Measurements from ENCODE around the gene SLC5A8.
A peak's percentile ranks its signal among the peaks of the same experiment; 100 is the strongest.

SLC5A8 gene

DNA sequence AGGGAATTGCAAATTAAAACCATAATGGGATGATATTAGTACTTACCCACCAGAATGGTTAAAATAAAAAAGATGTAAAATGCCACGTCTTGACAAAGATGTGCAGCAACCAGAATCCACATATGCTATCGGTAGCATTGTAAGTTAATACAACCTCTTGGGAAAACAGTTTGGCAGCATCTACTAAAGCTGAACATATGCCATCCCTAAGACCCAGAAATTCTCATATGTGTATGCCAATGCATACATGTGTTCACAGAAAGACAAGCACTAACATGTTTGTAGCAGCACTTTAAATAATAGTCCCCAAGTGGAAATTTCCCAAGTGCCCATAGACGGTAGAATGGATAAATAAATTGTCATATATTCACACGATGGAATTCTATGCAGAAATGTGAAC is 28.3 kb upstream of the SLC5A8 start:
- TF ChIP-seq, protein P1, sequence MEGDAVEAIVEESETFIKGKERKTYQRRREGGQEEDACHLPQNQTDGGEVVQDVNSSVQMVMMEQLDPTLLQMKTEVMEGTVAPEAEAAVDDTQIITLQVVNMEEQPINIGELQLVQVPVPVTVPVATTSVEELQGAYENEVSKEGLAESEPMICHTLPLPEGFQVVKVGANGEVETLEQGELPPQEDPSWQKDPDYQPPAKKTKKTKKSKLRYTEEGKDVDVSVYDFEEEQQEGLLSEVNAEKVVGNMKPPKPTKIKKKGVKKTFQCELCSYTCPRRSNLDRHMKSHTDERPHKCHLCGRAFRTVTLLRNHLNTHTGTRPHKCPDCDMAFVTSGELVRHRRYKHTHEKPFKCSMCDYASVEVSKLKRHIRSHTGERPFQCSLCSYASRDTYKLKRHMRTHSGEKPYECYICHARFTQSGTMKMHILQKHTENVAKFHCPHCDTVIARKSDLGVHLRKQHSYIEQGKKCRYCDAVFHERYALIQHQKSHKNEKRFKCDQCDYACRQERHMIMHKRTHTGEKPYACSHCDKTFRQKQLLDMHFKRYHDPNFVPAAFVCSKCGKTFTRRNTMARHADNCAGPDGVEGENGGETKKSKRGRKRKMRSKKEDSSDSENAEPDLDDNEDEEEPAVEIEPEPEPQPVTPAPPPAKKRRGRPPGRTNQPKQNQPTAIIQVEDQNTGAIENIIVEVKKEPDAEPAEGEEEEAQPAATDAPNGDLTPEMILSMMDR (IDR thresholded peaks at IDR 0.05; ENCODE audit: insufficient read depth, low read depth, low read length, missing control alignments): no peak
- H3K4me3 ChIP-seq (ENCODE audit: low read length): no peak overlapping the region
- no peak for DNase-seq (ENCODE audit: low read depth)

DNA sequence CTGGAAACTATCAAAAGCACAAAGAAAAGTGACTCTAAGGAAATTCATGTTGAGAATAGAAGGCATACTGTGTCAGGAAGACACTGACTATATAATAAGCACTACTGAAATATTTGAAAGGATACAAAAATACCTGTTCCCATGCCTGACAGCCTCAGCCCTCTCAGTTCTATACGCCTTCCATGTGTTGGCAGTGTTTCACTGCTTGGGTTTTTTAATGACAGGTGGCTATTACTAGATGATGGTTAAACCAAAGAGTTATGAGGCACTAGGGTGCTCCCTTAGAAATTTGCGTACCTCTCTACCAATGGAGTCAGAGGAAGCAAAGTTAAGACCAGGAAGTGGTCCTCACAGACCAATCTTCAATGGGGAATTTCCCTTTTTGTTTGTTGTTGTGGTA is 25.6 kb upstream of the SLC5A8 start:
- TF ChIP-seq, protein P1 (IDR thresholded peaks at IDR 0.05; ENCODE audit: insufficient read depth, low read depth, low read length, missing control alignments): no peak

DNA sequence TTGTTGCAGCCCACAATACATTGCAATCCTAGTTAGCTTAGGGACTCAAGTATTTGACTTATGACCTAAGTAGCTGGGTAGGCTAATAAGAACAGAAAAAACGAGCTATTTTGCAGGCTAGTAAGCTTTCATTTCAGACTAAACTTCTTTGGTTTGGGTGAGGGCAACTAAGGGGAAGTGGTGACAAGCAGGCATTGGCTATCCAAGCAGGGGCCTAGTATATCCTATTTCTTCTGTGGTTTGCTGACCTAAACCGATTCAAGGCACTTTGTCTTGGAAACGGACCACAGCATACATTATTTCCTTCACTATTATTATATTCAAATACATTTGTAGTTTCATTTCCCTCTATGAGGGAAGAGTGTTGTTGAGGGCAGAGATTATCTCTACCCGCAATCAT is 21.6 kb upstream of the SLC5A8 start:
- TF ChIP-seq, protein P1 (IDR thresholded peaks at IDR 0.05; ENCODE audit: insufficient read depth, low read depth, low read length, missing control alignments): no peak
- no peak overlapping the region for H3K4me3 ChIP-seq (ENCODE audit: low read length)
- DNase-seq (ENCODE audit: low read depth): no peak

More for the DNA sequence above, 25.6 kb upstream of the SLC5A8 start:
- H3K4me3 ChIP-seq (ENCODE audit: low read length): no peak overlapping the region
- DNase-seq (ENCODE audit: low read depth): no peak

DNA sequence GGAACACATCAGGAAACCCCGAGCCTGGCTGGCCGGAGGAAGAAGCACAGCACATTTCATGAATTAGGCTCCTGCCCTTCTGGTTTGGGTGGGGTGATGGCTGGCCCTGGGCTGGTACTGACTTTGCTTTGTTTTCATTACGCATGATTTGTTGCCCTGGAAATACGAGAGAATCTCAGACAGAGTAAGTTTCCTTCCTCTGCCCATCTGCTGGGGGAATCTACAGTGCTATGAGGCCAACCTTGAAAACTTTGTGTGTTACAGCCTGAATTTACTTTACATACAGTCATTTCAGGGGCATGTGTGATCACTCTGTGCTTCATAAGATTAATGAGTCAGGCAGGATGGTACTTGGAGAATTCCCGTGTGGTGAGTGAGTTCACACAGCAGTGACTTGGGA is 20.5 kb upstream of the SLC5A8 start:
- no peak overlapping the region for H3K4me3 ChIP-seq (ENCODE audit: low read length)
- TF ChIP-seq, protein P1 (IDR thresholded peaks at IDR 0.05; ENCODE audit: insufficient read depth, low read depth, low read length, missing control alignments): no peak
- peak; percentile 90 for DNase-seq (ENCODE audit: low read depth)

DNA sequence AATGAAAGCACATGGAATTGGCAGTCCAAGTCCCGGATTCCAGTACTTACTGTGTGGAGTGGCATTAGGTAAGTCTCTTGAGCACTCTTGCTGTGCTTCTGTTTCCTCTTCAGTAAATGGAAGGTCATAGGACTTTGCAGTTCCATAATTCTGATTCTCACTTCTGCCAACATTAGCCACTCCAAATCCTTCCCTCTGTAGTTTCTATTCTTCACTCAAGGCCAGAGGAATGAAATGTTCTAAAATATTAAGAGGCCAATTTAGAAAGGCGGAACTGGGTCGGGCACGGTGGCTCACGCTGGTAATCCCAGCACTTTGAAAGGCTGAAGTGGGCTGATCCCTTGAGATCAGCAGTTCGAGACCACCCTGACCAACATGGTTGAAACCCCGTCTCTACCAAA is 19.8 kb upstream of the SLC5A8 start:
- TF ChIP-seq, protein P1 (IDR thresholded peaks at IDR 0.05; ENCODE audit: insufficient read depth, low read depth, low read length, missing control alignments): no peak
- DNase-seq (ENCODE audit: low read depth): no peak
- H3K4me3 ChIP-seq (ENCODE audit: low read length): no peak overlapping the region

DNA sequence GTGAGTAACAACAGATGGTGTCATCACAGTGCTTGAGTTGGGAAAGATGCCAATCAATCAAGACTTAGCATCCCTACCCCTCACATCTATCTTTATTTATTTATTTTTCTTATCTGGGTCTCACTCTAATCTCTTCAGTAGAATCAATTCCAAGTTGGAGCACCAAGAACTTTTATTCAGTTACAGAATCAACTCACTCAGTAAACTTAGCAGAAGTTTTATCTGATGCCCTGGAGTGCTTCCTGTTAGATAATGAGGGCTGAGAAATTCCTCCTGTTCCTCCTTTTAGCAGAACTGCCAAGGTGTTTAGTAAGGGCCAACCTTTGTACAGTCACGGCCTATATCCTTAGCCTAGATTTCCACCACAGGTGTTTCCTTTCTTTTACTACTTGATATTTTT is 11.3 kb upstream of the SLC5A8 start:
- TF ChIP-seq, protein P1 (IDR thresholded peaks at IDR 0.05; ENCODE audit: insufficient read depth, low read depth, low read length, missing control alignments): no peak
- no peak overlapping the region for H3K4me3 ChIP-seq (ENCODE audit: low read length)
- DNase-seq (ENCODE audit: low read depth): no peak

DNA sequence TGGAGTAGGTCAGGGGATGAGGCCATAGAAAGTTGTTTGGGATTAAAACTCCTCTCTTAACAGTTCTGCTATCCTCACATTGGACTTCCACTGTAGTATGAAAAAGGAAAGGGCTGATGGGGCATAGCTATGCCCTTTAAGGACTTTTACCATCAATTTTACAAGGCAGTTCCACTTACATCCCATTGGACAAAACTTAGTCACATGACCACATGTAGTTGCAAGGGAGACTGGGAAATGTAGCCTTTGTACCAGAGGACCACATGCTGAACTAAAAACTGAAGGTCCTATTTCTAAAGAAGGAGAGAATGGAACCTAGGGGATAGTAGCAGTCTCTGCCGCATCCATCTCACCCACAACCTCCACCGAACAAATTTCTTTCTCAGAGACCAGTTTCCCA is 6.8 kb upstream of the SLC5A8 start:
- H3K4me3 ChIP-seq (ENCODE audit: low read length): no peak overlapping the region
- TF ChIP-seq, protein P1 (IDR thresholded peaks at IDR 0.05; ENCODE audit: insufficient read depth, low read depth, low read length, missing control alignments): no peak
- no peak for DNase-seq (ENCODE audit: low read depth)

All from epithelial cell of esophagus (primary cell).